Measurements from ENCODE around the gene CBR4. TPM values are rescaled to one million over a fixed set of nuclear protein-coding genes. Genes with fewer than 3 reads are reported as not detected.

Gene CBR4
- total RNA-seq, 1 experiment from 2014 or later = 33.6 TPM

DNA sequence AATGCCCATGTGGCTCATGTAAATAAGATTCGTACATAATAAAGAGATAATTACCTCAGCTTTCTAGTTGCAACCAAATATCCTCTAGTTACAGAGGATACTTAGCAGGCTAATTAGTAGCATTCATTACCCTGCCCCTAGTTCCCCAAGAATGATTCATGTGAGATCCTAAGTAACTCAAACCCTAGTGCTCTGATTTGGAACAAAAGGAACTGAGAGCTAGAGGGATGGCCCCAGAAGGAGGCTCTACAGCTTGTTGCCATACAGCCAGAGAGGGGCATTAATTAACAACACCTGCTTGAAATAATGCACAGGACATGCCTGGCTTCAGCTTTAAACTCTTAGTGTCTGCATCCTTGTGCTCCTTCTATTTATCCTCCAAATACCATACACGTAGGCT, 32.6 kb upstream of the CBR4 start:
- no peak overlapping the region for H2BK15ac ChIP-seq (ENCODE audit: low read depth, low read length)
- H3K4ac ChIP-seq (ENCODE audit: low read depth, low read length) = no peak overlapping the region
- no peak overlapping the region for H3K56ac ChIP-seq (ENCODE audit: insufficient read length, low read depth, low read length)
- H4K8ac ChIP-seq (replicated peaks; ENCODE audit: insufficient read length, low read depth, low read length) = no peak overlapping the region
- H2BK20ac ChIP-seq (ENCODE audit: low read depth, low read length, poor library complexity, severe bottlenecking) = no peak overlapping the region
- H4K91ac ChIP-seq (ENCODE audit: insufficient read length, low read depth, low read length) = no peak overlapping the region
- H4K20me1 ChIP-seq (ENCODE audit: control insufficient read depth, insufficient read depth, insufficient read length) = no peaks in the 10 kb centered on the region
- no peak overlapping the region for H2BK12ac ChIP-seq (ENCODE audit: insufficient read length, low read depth, low read length)
- Mint-ChIP-seq H3K27ac (no peak overlapping the region), H3K36me3 (ENCODE audit: insufficient read depth in 1 of 3, low read depth in 3 of 3) (no peaks in the 10 kb centered on the region), H3K9me3 (no peaks in the 10 kb centered on the region), H3K27me3 (ENCODE audit: low read depth) (no peaks in the 10 kb centered on the region; the same call in 1 of the 2 replicates), H3K4me3 (no peak overlapping the region), H3K4me1 (peaks cover 4 to 5% of the 10 kb centered on the region in 2 experiments; a peak in 3 of 4 replicates)
- no peak overlapping the region for H3T11ph ChIP-seq (ENCODE audit: low read length)
- H2BK120ac ChIP-seq (ENCODE audit: low read depth, low read length, poor library complexity, severe bottlenecking) = no peak overlapping the region
- H3K14ac ChIP-seq (ENCODE audit: insufficient read depth, low read length) = no peak overlapping the region
- H3K9me3 ChIP-seq (ENCODE audit: control insufficient read depth, low read depth, low read length) = no peaks in the 10 kb centered on the region
- no CpG with 5 or more reads among the region's 2 CpGs for WGBS (ENCODE audit: extremely low coverage, insufficient read length, low lambda C conversion rate)
- DNase-seq = no peak
- TF ChIP-seq, protein P1, sequence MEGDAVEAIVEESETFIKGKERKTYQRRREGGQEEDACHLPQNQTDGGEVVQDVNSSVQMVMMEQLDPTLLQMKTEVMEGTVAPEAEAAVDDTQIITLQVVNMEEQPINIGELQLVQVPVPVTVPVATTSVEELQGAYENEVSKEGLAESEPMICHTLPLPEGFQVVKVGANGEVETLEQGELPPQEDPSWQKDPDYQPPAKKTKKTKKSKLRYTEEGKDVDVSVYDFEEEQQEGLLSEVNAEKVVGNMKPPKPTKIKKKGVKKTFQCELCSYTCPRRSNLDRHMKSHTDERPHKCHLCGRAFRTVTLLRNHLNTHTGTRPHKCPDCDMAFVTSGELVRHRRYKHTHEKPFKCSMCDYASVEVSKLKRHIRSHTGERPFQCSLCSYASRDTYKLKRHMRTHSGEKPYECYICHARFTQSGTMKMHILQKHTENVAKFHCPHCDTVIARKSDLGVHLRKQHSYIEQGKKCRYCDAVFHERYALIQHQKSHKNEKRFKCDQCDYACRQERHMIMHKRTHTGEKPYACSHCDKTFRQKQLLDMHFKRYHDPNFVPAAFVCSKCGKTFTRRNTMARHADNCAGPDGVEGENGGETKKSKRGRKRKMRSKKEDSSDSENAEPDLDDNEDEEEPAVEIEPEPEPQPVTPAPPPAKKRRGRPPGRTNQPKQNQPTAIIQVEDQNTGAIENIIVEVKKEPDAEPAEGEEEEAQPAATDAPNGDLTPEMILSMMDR (conservative IDR thresholded peaks at IDR 0.05) = no peak
- H3K4me1 ChIP-seq (ENCODE audit: insufficient read depth, low read length) = no peaks in the 10 kb centered on the region
- H3K23me2 ChIP-seq (ENCODE audit: insufficient read length, low read depth, low read length, poor library complexity, severe bottlenecking) = no peaks in the 10 kb centered on the region
- H2AFZ ChIP-seq (ENCODE audit: low read length) = no peak overlapping the region
- no peak overlapping the region for H3K27ac ChIP-seq (ENCODE audit: insufficient read length, low read depth, low read length)
- no peak overlapping the region for H3K4me2 ChIP-seq (ENCODE audit: insufficient read depth, insufficient read length, low read length)
- no peak overlapping the region for H2AK5ac ChIP-seq (ENCODE audit: insufficient read length, low read length)
- no peak overlapping the region for H3K23ac ChIP-seq (ENCODE audit: insufficient read length, low read depth, low read length)
- H3K79me1 ChIP-seq (ENCODE audit: insufficient read depth, low read depth, low read length, poor library complexity, severe bottlenecking) = no peaks in the 10 kb centered on the region
- H2BK5ac ChIP-seq (ENCODE audit: insufficient read length, low read length) = no peak overlapping the region
- no peak overlapping the region for H3K18ac ChIP-seq (ENCODE audit: insufficient read length, low read depth, low read length)
- H3K79me2 ChIP-seq (ENCODE audit: insufficient read depth, low read length) = no peaks in the 10 kb centered on the region
- no peaks in the 10 kb centered on the region for H3K27me3 ChIP-seq (ENCODE audit: insufficient read depth, low read length)
- no peak overlapping the region for H4K5ac ChIP-seq (ENCODE audit: insufficient read length, low read depth, low read length)
- no peak overlapping the region for H3K9ac ChIP-seq (ENCODE audit: extremely low read depth, insufficient read length, low read length)
